ENCODE measurements around the gene AUTS2.

The AUTS2 gene

GRCh38 chr7:69598081-69598486 is at the start of gene AUTS2:
Gene AUTS2, plus strand, starts transcription at chr7:69598475. Its CDS starts 1,179 bp downstream, at chr7:69599654.
- TF ChIP-seq CTCF (IDR thresholded peaks at IDR 0.05): no peak

- no peak for TF ChIP-seq CTCF (IDR thresholded peaks at IDR 0.05)
Measured at GRCh38 chr7:69550991-69551390, 47.3 kb upstream of the AUTS2 start.

- TF ChIP-seq CTCF (IDR thresholded peaks at IDR 0.05): no peak
Measured at GRCh38 chr7:69553190-69553589, 45.1 kb upstream of the AUTS2 start.

- no peak for TF ChIP-seq CTCF (IDR thresholded peaks at IDR 0.05)
Measured at GRCh38 chr7:69561266-69561960, 36.9 kb upstream of the AUTS2 start.

- TF ChIP-seq CTCF (IDR thresholded peaks at IDR 0.05): no peak
Measured at GRCh38 chr7:69564454-69565417, 33.5 kb upstream of the AUTS2 start.

- no peak for TF ChIP-seq CTCF (IDR thresholded peaks at IDR 0.05)
Measured at GRCh38 chr7:69567800-69568199, 30.5 kb upstream of the AUTS2 start.

- TF ChIP-seq CTCF (IDR thresholded peaks at IDR 0.05): no peak
Measured at GRCh38 chr7:69568266-69568665, 30.0 kb upstream of the AUTS2 start.

Measured in LNCAP (cell line).